NCI-H2107 treated with DMSO at 0.1 percent for 48 hours (cell line): Measurements from ENCODE around the gene MRPL14.
"Not testable (repeated sequence)": the region's sequence is repeated elsewhere in the genome, so short reads cannot be mapped to it uniquely, and the experiment has no call there.

Source experiments
- DNase-seq: peaks from one replicate; lab custom pipeline; 2025; ENCODE audit not compliant: unreplicated experiment; lab: John Stamatoyannopoulos, UW

Gene MRPL14

GRCh38 chr6:44102527-44102926 is 24.7 kb downstream of the MRPL14 start:
- DNase-seq = no peak

- no peak for DNase-seq
Measured at GRCh38 chr6:44101832-44102231, 25.4 kb downstream of the MRPL14 start.

- no peak for DNase-seq
Measured at GRCh38 chr6:44100088-44100550, 27.1 kb downstream of the MRPL14 start.

GRCh38 chr6:44099192-44099591 is 28.1 kb downstream of the MRPL14 start:
- DNase-seq = no peak

- no peak for DNase-seq
Measured at GRCh38 chr6:44097782-44098317, 29.4 kb downstream of the MRPL14 start.

GRCh38 chr6:44096612-44097011 is 30.6 kb downstream of the MRPL14 start:
- DNase-seq = peak; percentile 30

- DNase-seq = not testable (repeated sequence)
Measured at GRCh38 chr6:44095243-44095623, 32.0 kb downstream of the MRPL14 start.

GRCh38 chr6:44094403-44095242 is 32.6 kb downstream of the MRPL14 start:
- DNase-seq = no peak

- no peak for DNase-seq
Measured at GRCh38 chr6:44093750-44094402, 33.4 kb downstream of the MRPL14 start.

GRCh38 chr6:44093066-44093465 is 34.2 kb downstream of the MRPL14 start:
- no peak for DNase-seq

GRCh38 chr6:44091981-44092884 is 35.0 kb downstream of the MRPL14 start:
- DNase-seq = no peak

GRCh38 chr6:44091356-44091755 is 35.9 kb downstream of the MRPL14 start:
- DNase-seq = not testable (repeated sequence)

GRCh38 chr6:44090465-44090864 is 36.8 kb downstream of the MRPL14 start:
- DNase-seq = no peak

- DNase-seq = no peak
Measured at GRCh38 chr6:44088827-44089590, 38.2 kb downstream of the MRPL14 start.

GRCh38 chr6:44087623-44088022 is 39.6 kb downstream of the MRPL14 start:
- DNase-seq = no peak

GRCh38 chr6:44086931-44087574 is 40.2 kb downstream of the MRPL14 start:
- DNase-seq = no peak

GRCh38 chr6:44085219-44085618 is 42.0 kb downstream of the MRPL14 start:
- DNase-seq = no peak

GRCh38 chr6:44084231-44085014 is 42.8 kb downstream of the MRPL14 start:
- DNase-seq = no peak

GRCh38 chr6:44082872-44083321 is 44.4 kb downstream of the MRPL14 start:
- DNase-seq = no peak
